OCI-LY1 (cell line): ENCODE measurements around the gene ENTPD8.

ENCODE experiments used
- H2AFZ ChIP-seq: fragments of 200-600 bp; sonication (generic), shearing (Covaris generic); 2 replicates; pipeline ENCODE4 v1.6.0; 2014; ENCODE audit warnings: antibody characterized with exemption, mild to moderate bottlenecking, low read length
- H3F3A ChIP-seq: fragments of 200-600 bp; sonication (generic), shearing (Covaris generic); 2 replicates; pipeline ENCODE4 v1.6.0; 2014; ENCODE audit warnings: mild to moderate bottlenecking, antibody characterized with exemption, low read length, moderate library complexity; ENCODE audit not compliant: insufficient read depth
- H3K27ac ChIP-seq: fragments of 200-600 bp; sonication (generic); 2 replicates; pipeline ENCODE4 v1.5.1; 2014; ENCODE audit warnings: low read length, mixed run types, mild to moderate bottlenecking, low read depth; ENCODE audit not compliant: poor library complexity, severe bottlenecking
- H3K27me3 ChIP-seq: fragments of 200-600 bp; sonication (generic); 2 replicates; pipeline ENCODE4 v1.6.0; 2014; ENCODE audit warnings: antibody characterized with exemption, mild to moderate bottlenecking, low read length, moderate library complexity; ENCODE audit not compliant: insufficient read depth
- H3K36me3 ChIP-seq: fragments of 200-600 bp; sonication (generic); 2 replicates; pipeline ENCODE4 v1.6.1; 2014; ENCODE audit warnings: mild to moderate bottlenecking, antibody characterized with exemption, low read length, moderate library complexity, mixed read lengths; ENCODE audit not compliant: insufficient read depth
- H3K4me1 ChIP-seq: fragments of 200-600 bp; sonication (generic); 2 replicates; pipeline ENCODE4 v1.5.1; 2014; ENCODE audit warnings: mild to moderate bottlenecking, low read length, moderate library complexity; ENCODE audit not compliant: insufficient read depth, severe bottlenecking
- H3K4me2 ChIP-seq: fragments of 200-600 bp; sonication (generic), shearing (Covaris generic); 2 replicates; pipeline ENCODE4 v1.6.1; 2014; ENCODE audit warnings: low read length
- H3K4me3 ChIP-seq: fragments of 200-600 bp; sonication (generic); 2 replicates; pipeline ENCODE4 v1.5.1; 2014; ENCODE audit warnings: low read length, low read depth, mild to moderate bottlenecking, mixed read lengths; ENCODE audit not compliant: poor library complexity, severe bottlenecking
- H3K79me2 ChIP-seq: fragments of 200-600 bp; shearing (Covaris generic); 2 replicates; pipeline ENCODE4 v1.6.1; 2016; ENCODE audit warnings: mixed run types, low read length, mixed read lengths; ENCODE audit not compliant: insufficient read depth
- H3K9ac ChIP-seq: fragments of 200-600 bp; sonication (generic), shearing (Covaris generic); 2 replicates; pipeline ENCODE4 v1.6.1; 2014; ENCODE audit warnings: mild to moderate bottlenecking, low read length, mixed read lengths
- H3K9me2 ChIP-seq: fragments of 200-600 bp; sonication (generic), shearing (Covaris generic); 2 replicates; pipeline ENCODE4 v1.6.1; 2014; ENCODE audit warnings: low read depth, mild to moderate bottlenecking, low read length, mixed read lengths
- H3K9me3 ChIP-seq: fragments of 200-600 bp; shearing (Covaris generic); 2 replicates; pipeline ENCODE4 v1.6.1; 2014; ENCODE audit warnings: low read length, mixed read lengths
- H4K20me1 ChIP-seq: fragments of 200-600 bp; sonication (generic), shearing (Covaris generic); 2 replicates; pipeline ENCODE4 v1.6.0; 2016; ENCODE audit warnings: mild to moderate bottlenecking, low read length; ENCODE audit not compliant: insufficient read depth
- CTCF ChIP-seq: fragments of 200-600 bp; sonication (generic), shearing (Covaris generic); IDR thresholded peaks from 2 replicates; pipeline ENCODE4 v1.5.1; 2017; ENCODE audit warnings: mild to moderate bottlenecking, antibody characterized with exemption, low read length, moderate library complexity, mixed read lengths
- EZH2 ChIP-seq: fragments of 200-600 bp; sonication (generic), shearing (Covaris generic); IDR thresholded peaks from 2 replicates; pipeline ENCODE4 v1.8.0; 2017; ENCODE audit warnings: borderline replicate concordance, mixed run types, mild to moderate bottlenecking, antibody characterized with exemption, low read length, moderate library complexity, mixed read lengths

Gene ENTPD8

GRCh38 chr9:137430723-137431415, 10.3 kb downstream of the ENTPD8 start:
- no peak overlapping the region for H2AFZ ChIP-seq
- no peaks in the 10 kb centered on the region for H3K79me2 ChIP-seq
- no peak for TF ChIP-seq CTCF
- TF ChIP-seq EZH2, result no peak
- no peaks in the 10 kb centered on the region for H3K36me3 ChIP-seq
- H4K20me1 ChIP-seq, result no peaks in the 10 kb centered on the region
- no peak overlapping the region for H3K27ac ChIP-seq
- no peaks in the 10 kb centered on the region for H3K9me3 ChIP-seq
- H3K9ac ChIP-seq, result no peak overlapping the region
- no peak overlapping the region for H3K4me2 ChIP-seq
- no peaks in the 10 kb centered on the region for H3F3A ChIP-seq
- peaks cover 24% of the 10 kb centered on the region; the same call in 1 of the 2 replicates for H3K27me3 ChIP-seq
- peaks cover 17% of the 10 kb centered on the region for H3K4me1 ChIP-seq
- no peaks in the 10 kb centered on the region for H3K9me2 ChIP-seq
- H3K4me3 ChIP-seq, result no peak overlapping the region

- Histone ChIP-seq H3K9ac (no peak overlapping the region), H3K9me3 (no peaks in the 10 kb centered on the region), H3K36me3 (no peaks in the 10 kb centered on the region), H3K4me3 (peak overlapping the region; percentile 39), H3K27me3 (peaks cover 24% of the 10 kb centered on the region; the same call in 1 of the 2 replicates), H4K20me1 (no peaks in the 10 kb centered on the region), H3K79me2 (no peaks in the 10 kb centered on the region), H2AFZ (no peak overlapping the region), H3K9me2 (no peaks in the 10 kb centered on the region), H3K4me1 (peaks cover 17% of the 10 kb centered on the region), H3K27ac (no peak overlapping the region), H3K4me2 (peak overlapping the region; percentile 51), H3F3A (no peaks in the 10 kb centered on the region)
- TF ChIP-seq CTCF (no peak), EZH2 (no peak)
These were observed 11.0 kb downstream of the ENTPD8 start for GRCh38 chr9:137429974-137430722.

- H3K27ac ChIP-seq, result no peak overlapping the region
- H3F3A ChIP-seq, result no peaks in the 10 kb centered on the region
- H4K20me1 ChIP-seq, result no peaks in the 10 kb centered on the region
- peaks cover 19% of the 10 kb centered on the region; the same call in 1 of the 2 replicates for H3K27me3 ChIP-seq
- H3K9ac ChIP-seq, result no peak overlapping the region
- H3K4me2 ChIP-seq, result no peak overlapping the region; the same call in 1 of the 2 replicates
- H3K4me1 ChIP-seq, result peaks cover 22% of the 10 kb centered on the region
- no peaks in the 10 kb centered on the region for H3K79me2 ChIP-seq
- H3K36me3 ChIP-seq, result no peaks in the 10 kb centered on the region
- TF ChIP-seq CTCF (no peak), EZH2 (no peak)
- H2AFZ ChIP-seq, result no peak overlapping the region
- no peak overlapping the region for H3K4me3 ChIP-seq
- H3K9me3 ChIP-seq, result no peaks in the 10 kb centered on the region
- no peaks in the 10 kb centered on the region for H3K9me2 ChIP-seq
These were observed 11.6 kb downstream of the ENTPD8 start for GRCh38 chr9:137429546-137429890.
